Pulmonary artery endothelial cell (primary cell): ENCODE measurements around the gene NRAP. TPM values are rescaled to one million over a fixed set of nuclear protein-coding genes. Genes with fewer than 3 reads are reported as not detected.
A peak's percentile ranks its signal among the peaks of the same experiment; 100 is the strongest.

Experiments used
- DNase-seq: peaks from one replicate; pipeline ENCODE4 v3.0.0-alpha.2; 2011; ENCODE audit warnings: low read depth, low spot score
- total RNA-seq: library from RNA; depleted of rRNA; stranded (reverse); fragments of >200 nt; gene quantifications from 2 replicates; pipeline ENCODE4 v1.2.3, GENCODE V29; 2014

Gene NRAP
- not detected in 2 replicates for total RNA-seq

GRCh38 chr10:113663908-113664307, at the start of gene NRAP:
Gene NRAP (minus strand): TSS chr10:113664041. CDS start chr10:113663882, 159 bp downstream.
- DNase-seq, result no peak

GRCh38 chr10:113713640-113713982, 49.8 kb upstream of the NRAP start:
- no peak for DNase-seq

GRCh38 chr10:113712755-113713639, 49.2 kb upstream of the NRAP start:
- DNase-seq, result no peak

GRCh38 chr10:113712024-113712423, 48.2 kb upstream of the NRAP start:
- no peak for DNase-seq

- no peak for DNase-seq
Measured at GRCh38 chr10:113711142-113711541, 47.3 kb upstream of the NRAP start.

GRCh38 chr10:113709221-113709838, 45.5 kb upstream of the NRAP start:
- no peak for DNase-seq

GRCh38 chr10:113708640-113709039, 44.8 kb upstream of the NRAP start:
- no peak for DNase-seq

GRCh38 chr10:113706623-113707022, 42.8 kb upstream of the NRAP start:
- no peak for DNase-seq

GRCh38 chr10:113705344-113705652, 41.5 kb upstream of the NRAP start:
- DNase-seq, result no peak

- DNase-seq, result peak; percentile 10
Measured at GRCh38 chr10:113704637-113705343, 40.9 kb upstream of the NRAP start.

GRCh38 chr10:113697595-113697994, 33.8 kb upstream of the NRAP start:
- no peak for DNase-seq

- no peak for DNase-seq
Measured at GRCh38 chr10:113695691-113696090, 31.9 kb upstream of the NRAP start.

- no peak for DNase-seq
Measured at GRCh38 chr10:113693348-113693747, 29.5 kb upstream of the NRAP start.

- DNase-seq, result no peak
Measured at GRCh38 chr10:113692271-113692670, 28.4 kb upstream of the NRAP start.

- no peak for DNase-seq
Measured at GRCh38 chr10:113691381-113691780, 27.5 kb upstream of the NRAP start.

- no peak for DNase-seq
Measured at GRCh38 chr10:113690749-113691148, 26.9 kb upstream of the NRAP start.

- DNase-seq, result no peak
Measured at GRCh38 chr10:113689574-113689973, 25.7 kb upstream of the NRAP start.

GRCh38 chr10:113689057-113689456, 25.2 kb upstream of the NRAP start:
- no peak for DNase-seq

GRCh38 chr10:113687037-113687436, 23.2 kb upstream of the NRAP start:
- DNase-seq, result no peak

GRCh38 chr10:113686028-113686427, 22.2 kb upstream of the NRAP start:
- no peak for DNase-seq

- no peak for DNase-seq
Measured at GRCh38 chr10:113683300-113683699, 19.5 kb upstream of the NRAP start.
